Lung (tissue), 12 donors: ENCODE data around the gene GABRG3. TPM values are rescaled to one million over a fixed set of nuclear protein-coding genes. Genes with fewer than 3 reads are reported as not detected.
A peak's percentile ranks its signal among the peaks of the same experiment; 100 is the strongest.

Source experiments
- ATAC-seq: fragments of 200-7000 bp; cut with Tn5 transposase; one replicate; pipeline ENCODE4 v1.9.1; 2020; ENCODE audit warnings: moderate number of reproducible peaks; ENCODE audit not compliant: insufficient read depth, low FRiP score
- DNase-seq, 3 donors: peaks; one replicate each; pipeline ENCODE4 v3.0.0-alpha.2; 2013 to 2017
- H3K27ac ChIP-seq, 2 donors: one replicate each; pipeline ENCODE4 v1.5.1; 2013; ENCODE audit warnings: mild to moderate bottlenecking in 2 of 2, moderate library complexity in 2 of 2, control low read depth in 1 of 2, inconsistent platforms in 1 of 2, low read depth in 1 of 2, low read length in 1 of 2
- H3K27me3 ChIP-seq, 3 donors: one replicate each; pipeline ENCODE4 v1.5.1; 2013; ENCODE audit warnings: low read length in 2 of 3; ENCODE audit not compliant: control insufficient read depth in 3 of 3, insufficient read depth in 3 of 3
- H3K36me3 ChIP-seq, 4 donors: one replicate each; pipeline ENCODE4 v1.5.1; 2013; ENCODE audit warnings: low read length in 4 of 4, mild to moderate bottlenecking in 1 of 4, moderate library complexity in 1 of 4; ENCODE audit not compliant: control insufficient read depth in 4 of 4, insufficient read depth in 4 of 4
- H3K4me1 ChIP-seq, 5 donors: one replicate each; pipeline ENCODE4 v1.5.1; 2013; ENCODE audit warnings: low read length in 5 of 5, mild to moderate bottlenecking in 2 of 5, moderate library complexity in 1 of 5; ENCODE audit not compliant: control insufficient read depth in 5 of 5, insufficient read depth in 5 of 5
- H3K4me3 ChIP-seq: one replicate; pipeline ENCODE4 v1.5.1; 2013; ENCODE audit warnings: mild to moderate bottlenecking, control low read depth, moderate library complexity
- H3K9ac ChIP-seq, 2 donors: one replicate each; pipeline ENCODE4 v1.5.1; 2013; ENCODE audit warnings: low read length in 2 of 2, control low read depth in 1 of 2; ENCODE audit not compliant: insufficient read depth in 1 of 2
- H3K9me3 ChIP-seq, 4 donors: one replicate each; pipeline ENCODE4 v1.5.1; 2013; ENCODE audit warnings: low read length in 3 of 4, mild to moderate bottlenecking in 1 of 4, moderate library complexity in 1 of 4; ENCODE audit not compliant: control insufficient read depth in 4 of 4, insufficient read depth in 3 of 4
- CTCF ChIP-seq: IDR thresholded peaks from 2 replicates; pipeline ENCODE4 v1.5.1; 2012; ENCODE audit warnings: mild to moderate bottlenecking; ENCODE audit errors: control extremely low read depth, extremely low read depth
- WGBS, 2 donors: extraction: QIAGEN DNeasy Blood & Tissue Kit; methylation state at CpG; one replicate each; pipeline ENCODE4 v1.1.7; 2013; 5-methylcytosine and 5-hydroxymethylcytosine counted together
- polyA plus RNA-seq, 2 donors: library from polyadenylated mRNA; stranded (reverse); fragments of 200-250 nt; gene quantifications; one replicate each; pipeline ENCODE4 v1.2.1, GENCODE V29; 2013
- total RNA-seq, 2 donors: library from RNA; depleted of rRNA in 1 of 2; stranded (reverse); fragments of >200 nt in 1 of 2; gene quantifications; one replicate each; pipeline ENCODE4 v1.2.1, GENCODE V29; 2014 to 2021
- donor health status: control.
- donor health status: control.
- donor health status: Bipolar disorder and iron deficiency.
- donor health status: healthy.
- donor health status: DM: yes; HTN: yes; CAD: no.

GABRG3 gene
- total and polyA plus RNA-seq, 4 donors = 16.9 TPM; not detected in 3

- Histone ChIP-seq H3K4me3 (no peak overlapping the region), H3K36me3 (no peaks in the 10 kb centered on the region), H3K4me1 (peaks cover 0 to 14% (median 2%) of the 10 kb centered on the region in 5 donors), H3K9me3 (peaks cover 0 to 3% (median 0%) of the 10 kb centered on the region in 4 donors), H3K9ac (no peak overlapping the region), H3K27me3 (no peaks in the 10 kb centered on the region), H3K27ac (no peak overlapping the region)
- peak in 2 of 3 donors; percentile 34 to 46 for DNase-seq
- TF ChIP-seq CTCF = no peak
- 77 to 82% methylated on average over 10 of the region's 10 CpGs for WGBS, 2 donors
- no peak for ATAC-seq
Observed at GRCh38 chr15:27081676-27082418, 110.9 kb downstream of the GABRG3 start.

- no peak for DNase-seq
- no peak for ATAC-seq
- WGBS, 2 donors = 56 to 65% methylated on average over 8 of the region's 8 CpGs
Observed at GRCh38 chr15:27082526-27082925, 111.5 kb downstream of the GABRG3 start.

GRCh38 chr15:27084844-27085243 is 113.9 kb downstream of the GABRG3 start:
- ATAC-seq = no peak
- 64 to 77% methylated on average over 3 of the region's 3 CpGs for WGBS, 2 donors
- TF ChIP-seq CTCF = no peak

More at GRCh38 chr15:27082526-27082925, 111.5 kb downstream of the GABRG3 start:
- TF ChIP-seq CTCF = no peak
- Histone ChIP-seq H3K27me3 (no peaks in the 10 kb centered on the region), H3K27ac (no peak overlapping the region), H3K36me3 (peaks cover 0 to 1% (median 0%) of the 10 kb centered on the region in 4 donors), H3K9ac (no peak overlapping the region), H3K9me3 (peaks cover 0 to 4% (median 0%) of the 10 kb centered on the region in 4 donors), H3K4me1 (peaks cover 0 to 14% (median 3%) of the 10 kb centered on the region in 5 donors), H3K4me3 (no peak overlapping the region)

More at GRCh38 chr15:27084844-27085243, 113.9 kb downstream of the GABRG3 start:
- H3K27me3 ChIP-seq = no peaks in the 10 kb centered on the region
- H3K9ac ChIP-seq = no peak overlapping the region
- peaks cover 0 to 6% (median 3%) of the 10 kb centered on the region in 4 donors for H3K36me3 ChIP-seq
- peaks cover 0 to 14% (median 4%) of the 10 kb centered on the region in 5 donors for H3K4me1 ChIP-seq
- no peak overlapping the region for H3K27ac ChIP-seq
- peaks cover 0 to 12% (median 0%) of the 10 kb centered on the region in 4 donors for H3K9me3 ChIP-seq
- no peak overlapping the region for H3K4me3 ChIP-seq
- peak in 1 of 3 donors; percentile 74 for DNase-seq
